Measurements from ENCODE around the gene PLIN5.

Gene PLIN5

GRCh38 chr19:4567584-4568071 lies 32.6 kb upstream of the PLIN5 start:
- DNase-seq: peak; percentile 17 to 19

- no peak for DNase-seq
Measured at GRCh38 chr19:4566402-4567051, 31.5 kb upstream of the PLIN5 start.

- DNase-seq: peak in 1 of 2 experiments; percentile 48
Measured at GRCh38 chr19:4563562-4563961, 28.5 kb upstream of the PLIN5 start.

GRCh38 chr19:4562085-4562484 lies 27.1 kb upstream of the PLIN5 start:
- peak; percentile 21 to 24 for DNase-seq

- no peak for DNase-seq
Measured at GRCh38 chr19:4559569-4559968, 24.5 kb upstream of the PLIN5 start, which contains the start of gene SEMA6B. SEMA6B (minus strand) TSS chr19:4559684; CDS start chr19:4558457, 1,227 bp downstream.

GRCh38 chr19:4557971-4558941 lies 23.2 kb upstream of the PLIN5 start:
- peak in 1 of 2 experiments; percentile 17 for DNase-seq

GRCh38 chr19:4557144-4557970 lies 22.3 kb upstream of the PLIN5 start:
- no peak for DNase-seq

- DNase-seq: no peak
Measured at GRCh38 chr19:4556597-4557127, 21.6 kb upstream of the PLIN5 start.

GRCh38 chr19:4555657-4556561 lies 20.9 kb upstream of the PLIN5 start:
- DNase-seq: no peak

GRCh38 chr19:4554717-4555116 lies 19.7 kb upstream of the PLIN5 start:
- no peak for DNase-seq

GRCh38 chr19:4553775-4554174 lies 18.8 kb upstream of the PLIN5 start:
- DNase-seq: no peak

- DNase-seq: no peak
Measured at GRCh38 chr19:4553092-4553695, 18.2 kb upstream of the PLIN5 start.

- no peak for DNase-seq
Measured at GRCh38 chr19:4552525-4552819, 17.4 kb upstream of the PLIN5 start.

GRCh38 chr19:4550479-4551050 lies 15.5 kb upstream of the PLIN5 start:
- no peak for DNase-seq

- no peak for DNase-seq
Measured at GRCh38 chr19:4550018-4550417, 15.0 kb upstream of the PLIN5 start.

GRCh38 chr19:4548238-4548584 lies 13.2 kb upstream of the PLIN5 start:
- DNase-seq: no peak

GRCh38 chr19:4547303-4548237 lies 12.5 kb upstream of the PLIN5 start:
- no peak for DNase-seq

- no peak for DNase-seq
Measured at GRCh38 chr19:4543842-4544647, 9.0 kb upstream of the PLIN5 start.
